GM18526 (cell line): ENCODE results near the gene GALNT6.

Experiments used
- POLR2A ChIP-seq: IDR thresholded peaks from 3 replicates; pipeline ENCODE4 v1.6.1; 2011; ENCODE audit not compliant: insufficient read length; ENCODE audit errors: extremely low read depth

GALNT6 gene

GRCh38 chr12:51351913-51352532 lies 39.2 kb downstream of the GALNT6 start:
- no peak for TF ChIP-seq POLR2A

GRCh38 chr12:51349026-51349425 lies 42.2 kb downstream of the GALNT6 start:
- TF ChIP-seq POLR2A = no peak

GRCh38 chr12:51348116-51348515 lies 43.1 kb downstream of the GALNT6 start:
- TF ChIP-seq POLR2A = no peak

GRCh38 chr12:51346581-51346980 lies 44.6 kb downstream of the GALNT6 start, which contains the start of gene CELA1:
CELA1 (minus strand) TSS chr12:51346679; CDS start chr12:51346638, 41 bp downstream.
- TF ChIP-seq POLR2A = no peak

- TF ChIP-seq POLR2A = no peak
Measured at GRCh38 chr12:51345681-51346080, 45.5 kb downstream of the GALNT6 start.

- no peak for TF ChIP-seq POLR2A
Measured at GRCh38 chr12:51343201-51343600, 48.0 kb downstream of the GALNT6 start.

GRCh38 chr12:51342416-51342815 lies 48.8 kb downstream of the GALNT6 start:
- TF ChIP-seq POLR2A = no peak

- no peak for TF ChIP-seq POLR2A
Measured at GRCh38 chr12:51341251-51342007, 49.8 kb downstream of the GALNT6 start.

- no peak for TF ChIP-seq POLR2A
Measured at GRCh38 chr12:51339750-51340149, 51.5 kb downstream of the GALNT6 start.

- TF ChIP-seq POLR2A = no peak
Measured at GRCh38 chr12:51335931-51336330, 55.3 kb downstream of the GALNT6 start.

GRCh38 chr12:51334764-51335163 lies 56.4 kb downstream of the GALNT6 start:
- TF ChIP-seq POLR2A = no peak

GRCh38 chr12:51333536-51333935 lies 57.7 kb downstream of the GALNT6 start:
- no peak for TF ChIP-seq POLR2A

- no peak for TF ChIP-seq POLR2A
Measured at GRCh38 chr12:51330186-51330585, 61.0 kb downstream of the GALNT6 start.

GRCh38 chr12:51329742-51330141 lies 61.5 kb downstream of the GALNT6 start:
- no peak for TF ChIP-seq POLR2A

- TF ChIP-seq POLR2A = no peak
Measured at GRCh38 chr12:51328587-51328986, 62.6 kb downstream of the GALNT6 start.

GRCh38 chr12:51326698-51327439 lies 64.3 kb downstream of the GALNT6 start:
- no peak for TF ChIP-seq POLR2A
